Measurements from ENCODE around the gene PHLDB3.

- TF ChIP-seq CTCF (IDR thresholded peaks at IDR 0.05; ENCODE audit: poor library complexity): no peak
- TF ChIP-seq EZH2phosphoT487 (IDR thresholded peaks at IDR 0.05; ENCODE audit: low read depth, severe bottlenecking, unreplicated experiment): no peak
- no peak for TF ChIP-seq EZH2 (IDR thresholded peaks at IDR 0.05; ENCODE audit: borderline replicate concordance)
These were observed 24.0 kb downstream of the PHLDB3 start for GRCh38 chr19:43480574-43480973.

Data from hepatocyte (in vitro differentiated cells).